HG02763 (cell line): ENCODE measurements around the gene BCL2.
A peak's percentile ranks its signal among the peaks of the same experiment; 100 is the strongest.

ENCODE experiments used
- ATAC-seq: cut with Tn5 transposase; IDR thresholded peaks from one replicate; pipeline ENCODE4 v1.9.1; 2021; ENCODE audit warnings: mild to moderate bottlenecking, moderate library complexity; ENCODE audit not compliant: unreplicated experiment

The BCL2 gene

DNA sequence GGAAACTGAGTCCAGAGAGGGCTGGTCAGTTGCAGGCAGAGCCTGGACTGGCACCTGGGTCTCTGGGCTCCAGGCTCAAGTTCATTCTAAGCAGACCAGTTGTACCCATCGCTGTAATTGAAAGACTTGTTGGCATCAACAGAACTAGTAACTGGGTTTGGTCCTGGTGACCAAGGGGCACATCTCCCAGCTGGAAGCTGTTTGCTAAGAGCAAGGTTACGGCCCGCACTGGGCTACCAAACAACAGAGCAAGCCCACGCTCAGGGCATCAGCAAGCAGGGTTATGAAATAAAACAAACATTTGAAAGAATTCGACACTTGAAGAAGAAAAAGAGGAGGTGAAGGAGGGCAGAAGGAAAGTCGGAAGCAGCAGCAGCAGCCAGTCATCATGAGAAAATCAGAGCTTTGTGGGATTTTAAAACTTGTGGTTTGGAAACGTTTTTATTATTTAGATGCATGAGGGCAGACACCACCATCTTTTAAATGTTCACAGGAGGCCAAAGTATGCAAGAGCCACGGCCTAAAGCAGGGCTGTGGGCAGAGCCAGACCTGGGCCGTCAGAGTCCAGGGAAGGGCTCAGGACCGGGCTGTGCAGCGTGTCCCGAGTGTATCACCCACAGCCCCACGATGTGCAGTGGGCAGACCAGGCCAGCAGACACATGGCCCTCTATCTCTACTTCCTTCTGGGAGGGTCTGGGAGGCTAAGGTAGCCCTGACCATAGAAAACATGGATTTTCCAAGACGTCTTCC is 220.3 kb downstream of the BCL2 start:
- ATAC-seq, result peak; percentile 2

DNA sequence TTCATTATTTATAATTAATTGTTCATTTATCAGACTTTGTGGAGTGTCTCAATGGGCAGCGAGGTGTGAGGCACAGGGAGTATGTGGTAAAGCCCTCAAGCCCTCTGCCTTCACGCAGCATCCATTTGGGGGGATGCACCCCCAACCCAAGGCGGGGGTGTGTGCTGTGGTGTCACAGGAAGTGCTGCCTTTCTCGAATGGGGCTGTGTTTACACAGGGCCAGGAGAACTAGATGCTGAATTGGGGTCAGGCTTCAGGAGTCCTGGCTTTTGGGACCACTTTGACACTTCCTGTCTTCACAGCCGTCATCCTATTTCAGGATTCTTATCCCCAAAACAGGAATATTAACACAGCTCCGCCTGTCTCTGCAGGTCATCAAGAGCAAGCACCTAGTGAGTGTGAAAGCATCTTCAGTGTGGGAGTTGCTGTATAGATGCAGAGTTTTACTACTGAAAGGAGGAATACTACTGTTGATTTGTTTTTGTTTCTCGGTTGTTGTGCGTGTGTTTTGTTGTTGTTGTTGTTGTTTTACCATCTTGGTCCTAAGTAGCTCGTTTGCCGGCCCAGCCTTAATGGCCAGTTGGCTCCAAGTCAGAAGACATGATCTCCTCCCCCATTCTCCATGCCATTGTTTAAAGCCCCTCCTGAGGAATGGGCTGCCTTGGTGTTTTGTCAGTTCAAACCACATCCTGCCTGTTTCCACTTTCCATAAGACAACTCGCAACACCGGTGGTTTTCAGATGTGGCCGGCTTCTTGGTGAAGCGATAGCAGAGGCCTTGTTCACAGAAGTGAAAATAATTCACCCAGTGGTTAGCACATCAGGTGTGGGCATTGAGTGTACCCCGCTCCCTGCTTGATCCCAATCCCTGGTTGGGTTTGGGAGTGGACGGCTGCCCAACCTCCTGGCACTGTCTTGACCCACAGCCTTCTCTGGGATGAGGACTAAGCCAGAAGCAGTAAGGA is 221.3 kb downstream of the BCL2 start:
- ATAC-seq, result peak; percentile 56

DNA sequence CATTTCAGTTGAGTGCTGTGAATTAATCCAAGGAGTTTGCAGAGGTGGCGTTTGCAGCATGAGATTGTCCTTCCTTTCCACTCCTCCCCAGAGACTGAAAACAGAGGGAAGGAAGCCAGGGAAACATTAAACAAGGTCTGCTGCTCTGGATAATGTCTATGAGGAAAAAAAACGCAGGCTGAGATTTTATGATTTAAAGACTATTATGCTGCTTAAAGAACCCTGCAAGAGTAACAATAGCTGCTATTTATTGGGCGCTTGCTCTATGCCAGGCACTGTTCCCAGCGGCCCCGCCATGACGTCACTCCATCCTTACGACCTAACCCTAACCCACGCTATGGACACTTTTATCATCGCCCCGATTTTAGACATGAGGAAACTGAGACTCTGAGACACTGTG is 222.4 kb downstream of the BCL2 start:
- no peak for ATAC-seq

DNA sequence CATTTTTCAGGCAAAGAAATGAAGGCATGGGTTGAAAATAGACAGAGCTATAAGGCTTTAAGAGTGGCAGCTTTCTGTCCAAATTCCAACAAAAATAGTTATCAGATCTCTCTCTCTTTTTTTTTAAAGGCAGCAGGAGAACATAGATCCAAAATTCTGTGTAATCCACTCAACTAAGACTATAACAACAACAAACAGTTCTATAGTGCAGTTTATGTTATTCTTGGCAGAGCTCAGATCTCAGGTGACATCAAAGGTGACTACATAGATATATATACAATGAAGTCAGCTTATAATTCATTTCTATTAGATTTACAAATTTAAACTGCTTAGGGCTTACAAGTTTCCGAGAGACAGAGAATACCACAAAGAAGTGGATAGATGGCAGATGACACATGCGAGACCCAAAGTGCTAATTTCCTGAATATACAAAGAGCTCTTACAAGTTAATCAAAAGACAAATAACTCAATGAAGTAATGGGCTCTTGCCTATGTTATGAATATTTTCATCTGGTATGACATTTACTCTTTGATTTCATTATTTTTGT is 223.2 kb downstream of the BCL2 start:
- ATAC-seq, result no peak

DNA sequence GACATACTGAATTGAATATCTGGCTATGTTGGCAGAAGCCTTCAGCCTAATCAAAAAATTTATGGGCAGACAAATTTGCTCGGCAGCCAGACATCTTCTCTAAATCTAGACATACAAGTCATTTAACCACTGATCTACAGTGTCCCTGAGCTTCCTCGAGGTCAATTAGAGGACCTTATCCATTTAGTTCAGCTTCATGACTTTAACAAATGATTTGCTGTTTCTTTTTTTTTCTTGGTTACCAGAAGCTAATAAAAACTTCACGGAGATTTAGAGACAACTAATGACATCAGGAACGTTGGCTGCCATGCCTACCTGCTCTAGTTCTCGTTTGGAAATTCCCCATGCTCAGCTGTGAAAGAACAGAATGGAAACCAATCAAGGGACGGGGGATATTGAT is 223.8 kb downstream of the BCL2 start:
- ATAC-seq, result no peak

DNA sequence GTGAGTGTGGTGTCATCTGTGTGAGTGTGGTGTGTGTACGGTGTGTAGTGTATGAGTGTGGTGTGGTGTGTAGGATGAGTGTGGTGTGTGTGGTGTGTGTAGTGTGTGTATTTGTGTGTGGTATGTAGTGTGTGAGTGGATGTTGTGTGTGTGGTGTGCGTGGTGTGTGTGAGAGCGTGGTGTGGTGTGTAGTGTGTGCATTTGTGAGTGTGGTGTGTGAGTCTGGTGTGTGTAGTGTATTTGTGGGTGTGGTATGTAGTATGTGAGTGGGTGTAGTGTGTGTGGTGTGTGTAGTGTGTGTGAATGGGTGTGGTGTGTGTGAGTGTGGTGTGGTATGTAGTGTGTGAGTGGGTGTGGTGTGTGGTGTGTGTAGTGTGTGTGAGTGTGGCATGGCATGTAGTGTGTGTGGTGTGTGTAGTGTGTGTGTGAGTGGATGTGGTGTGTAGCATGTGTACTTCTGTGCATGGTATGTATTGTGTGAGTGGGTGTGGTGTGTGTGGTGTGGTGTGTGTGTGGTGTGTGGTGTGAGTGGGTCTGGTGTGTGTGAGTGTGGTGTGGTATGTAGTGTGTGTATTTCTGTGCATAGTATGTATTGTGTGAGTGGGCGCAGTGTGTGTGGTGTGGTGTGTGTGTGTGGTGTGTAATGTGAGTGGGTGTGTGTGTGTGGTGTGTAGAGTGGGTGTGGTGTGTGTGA is 227.8 kb downstream of the BCL2 start:
- no peak for ATAC-seq

DNA sequence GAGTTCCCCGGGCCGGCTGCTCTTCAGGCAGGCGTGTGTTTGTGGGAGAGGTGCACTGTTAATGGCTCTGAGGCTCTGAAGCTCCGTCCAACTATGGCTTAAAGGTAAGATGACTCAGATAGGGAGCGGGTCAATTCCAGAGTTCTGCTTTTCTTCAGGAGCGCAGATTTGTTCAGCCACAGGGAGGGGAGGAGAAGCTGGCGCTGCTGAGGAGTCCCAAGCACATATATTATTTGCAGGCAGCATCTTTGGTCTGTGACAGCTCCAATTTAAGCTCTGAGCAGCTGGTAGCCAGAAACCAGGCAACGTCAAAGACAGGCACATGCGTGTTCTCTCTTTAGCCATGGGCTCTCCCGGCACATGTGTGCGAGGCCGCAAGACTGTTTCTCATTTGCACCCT is 229.2 kb downstream of the BCL2 start:
- ATAC-seq, result no peak

DNA sequence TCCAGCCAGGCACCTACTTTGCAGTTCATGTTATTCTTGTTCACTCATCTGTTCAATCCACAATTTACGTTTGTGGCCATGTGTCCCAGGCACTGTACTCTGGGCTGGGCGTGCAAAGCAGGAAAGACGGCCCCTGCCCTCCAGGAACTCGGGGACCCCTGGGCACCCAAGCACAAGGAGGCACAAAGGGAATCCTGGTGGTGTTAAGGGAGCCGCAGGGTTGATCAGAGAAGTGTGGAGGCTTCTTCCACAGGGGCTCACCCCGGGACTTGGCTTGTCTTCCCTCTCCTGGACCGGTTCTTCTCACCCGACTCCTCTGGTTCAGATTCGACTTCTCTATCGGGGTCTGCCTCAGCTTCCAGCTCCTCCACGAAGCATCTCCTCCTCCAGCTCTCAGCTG is 230.5 kb downstream of the BCL2 start:
- ATAC-seq, result no peak

DNA sequence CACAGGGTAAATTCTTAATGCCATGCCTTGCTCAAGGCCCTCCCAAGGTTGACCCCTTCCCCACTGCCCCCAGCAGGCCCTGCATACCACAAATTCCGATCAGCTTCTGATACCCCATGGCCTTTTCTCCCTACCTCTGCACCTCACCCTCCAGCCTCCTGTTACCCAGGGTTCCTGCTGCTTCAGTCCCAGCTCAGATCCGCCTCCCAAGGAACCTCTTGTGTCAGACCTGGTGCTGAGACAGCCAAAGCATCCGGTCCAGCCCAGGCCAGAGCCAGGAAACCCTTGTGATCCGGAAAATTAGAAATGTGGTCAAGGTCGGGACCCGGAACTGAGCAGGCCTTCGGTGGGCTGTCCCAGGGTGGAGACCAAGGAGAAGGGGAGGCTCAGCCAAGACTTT is 231.3 kb downstream of the BCL2 start:
- ATAC-seq, result no peak

DNA sequence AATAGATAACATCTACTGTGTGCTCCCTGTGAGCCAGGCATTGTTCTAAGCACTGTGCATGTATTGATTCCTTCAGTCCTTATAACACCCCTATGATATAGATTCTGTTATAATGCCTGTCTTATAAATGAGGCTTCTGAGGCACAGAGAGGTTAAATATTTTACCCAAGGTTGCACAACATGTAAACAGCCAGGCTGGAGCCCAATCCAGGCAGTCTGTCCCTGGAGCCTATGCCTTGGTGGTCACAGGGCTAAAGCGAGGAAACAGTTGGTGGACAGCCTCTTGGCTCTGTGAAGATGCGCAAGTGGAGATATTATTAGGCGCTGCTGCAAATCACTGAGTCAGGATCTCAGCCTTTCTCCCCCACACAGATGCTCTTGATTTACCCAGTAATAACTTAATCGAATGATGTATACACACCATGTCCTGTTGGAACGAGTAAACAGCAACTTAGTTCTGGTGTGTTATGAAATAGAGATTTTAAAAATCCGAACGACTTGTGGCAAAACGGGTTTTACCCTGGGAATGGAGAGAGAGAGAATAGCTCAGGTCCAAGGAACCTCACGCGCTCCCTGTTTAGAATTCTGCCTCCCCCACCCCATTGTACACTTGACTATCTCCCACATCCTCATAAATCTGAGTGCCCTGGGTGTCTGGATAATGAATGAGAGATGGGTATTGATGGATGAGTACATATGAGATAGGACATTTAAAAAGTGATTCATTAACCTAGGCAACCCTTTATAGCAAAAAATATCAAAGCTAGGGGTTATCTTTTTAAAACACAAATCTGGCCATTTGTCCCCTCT is 231.9 kb downstream of the BCL2 start:
- no peak for ATAC-seq

DNA sequence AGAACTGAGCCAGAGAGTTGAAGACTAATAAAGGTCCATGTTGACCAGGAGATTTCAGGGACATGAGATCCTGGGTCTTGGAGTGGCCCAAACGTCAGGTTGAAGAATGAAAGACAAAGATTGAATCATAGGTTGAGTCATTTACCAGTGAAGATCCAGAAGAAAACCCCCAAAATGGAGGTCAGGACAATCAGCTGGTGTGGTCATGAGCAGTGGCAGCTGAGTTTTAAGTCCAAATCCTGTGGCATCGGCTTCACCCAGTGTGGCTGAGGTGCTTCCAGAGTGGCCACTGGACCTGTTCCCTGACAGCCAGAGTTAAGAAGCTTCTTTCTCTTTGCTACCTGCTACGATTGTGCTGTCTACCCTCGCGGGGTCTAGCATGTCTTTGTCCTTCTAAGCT is 234.0 kb downstream of the BCL2 start:
- no peak for ATAC-seq

DNA sequence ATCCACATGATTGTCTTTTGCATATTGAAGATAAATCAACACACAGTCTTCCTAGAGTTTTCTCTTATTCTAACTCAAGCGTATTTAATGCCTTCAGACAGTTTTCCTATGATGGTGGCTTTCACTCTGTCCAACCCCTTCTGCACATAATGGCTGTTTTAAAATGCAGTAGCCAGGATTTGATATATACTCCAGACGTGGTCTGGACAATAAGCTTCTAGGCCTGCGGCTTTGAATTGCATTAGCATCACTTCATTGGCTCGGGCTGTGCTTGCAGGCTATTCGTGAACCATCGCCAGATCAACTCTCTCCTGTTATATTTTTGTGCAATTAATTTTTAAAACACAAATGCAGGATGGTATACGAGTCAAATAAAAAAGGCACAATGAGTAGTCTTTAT is 235.3 kb downstream of the BCL2 start:
- ATAC-seq, result no peak

DNA sequence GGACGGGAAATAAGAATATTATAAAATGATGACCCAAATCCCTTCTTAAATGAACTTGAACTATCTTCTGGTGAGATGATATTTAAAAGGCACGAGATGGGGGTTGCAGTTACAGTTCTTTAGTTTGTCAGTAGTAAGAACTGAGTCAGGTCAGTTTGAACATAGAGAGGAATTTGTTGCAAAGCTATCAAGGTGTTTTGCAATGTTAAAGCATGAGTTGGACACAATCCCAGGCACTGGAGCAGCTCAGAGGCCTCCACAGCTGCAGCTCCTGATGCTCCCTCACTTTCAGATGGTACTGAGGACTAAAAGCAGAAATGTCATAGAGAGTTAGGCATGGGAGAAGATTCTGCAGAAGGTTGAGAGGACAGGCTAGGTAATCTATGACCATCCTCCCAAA is 236.0 kb downstream of the BCL2 start:
- no peak for ATAC-seq

DNA sequence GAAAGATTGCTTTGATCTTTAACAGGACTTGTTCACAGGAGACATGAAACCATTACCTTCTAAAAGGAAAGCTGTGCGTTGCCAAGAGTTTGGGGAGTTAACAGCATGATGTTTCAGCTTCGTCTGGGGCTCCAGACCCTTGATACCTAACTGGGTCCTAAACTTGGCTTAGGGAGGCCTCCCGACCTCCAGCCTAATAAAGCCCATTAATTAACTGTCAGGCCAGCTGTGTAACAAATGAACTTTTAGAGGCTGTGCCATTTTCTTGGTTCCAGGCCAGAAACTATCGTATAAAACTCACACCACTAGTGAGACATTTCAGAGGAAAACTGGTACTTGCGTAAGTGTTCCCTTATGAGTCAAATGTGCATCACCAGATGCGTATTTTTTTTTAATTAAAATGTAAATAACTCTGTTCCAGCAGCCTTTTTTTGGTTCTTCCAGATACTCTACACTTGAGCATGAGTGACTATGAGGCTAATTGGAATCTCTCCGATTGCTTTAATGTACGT is 236.5 kb downstream of the BCL2 start:
- no peak for ATAC-seq

DNA sequence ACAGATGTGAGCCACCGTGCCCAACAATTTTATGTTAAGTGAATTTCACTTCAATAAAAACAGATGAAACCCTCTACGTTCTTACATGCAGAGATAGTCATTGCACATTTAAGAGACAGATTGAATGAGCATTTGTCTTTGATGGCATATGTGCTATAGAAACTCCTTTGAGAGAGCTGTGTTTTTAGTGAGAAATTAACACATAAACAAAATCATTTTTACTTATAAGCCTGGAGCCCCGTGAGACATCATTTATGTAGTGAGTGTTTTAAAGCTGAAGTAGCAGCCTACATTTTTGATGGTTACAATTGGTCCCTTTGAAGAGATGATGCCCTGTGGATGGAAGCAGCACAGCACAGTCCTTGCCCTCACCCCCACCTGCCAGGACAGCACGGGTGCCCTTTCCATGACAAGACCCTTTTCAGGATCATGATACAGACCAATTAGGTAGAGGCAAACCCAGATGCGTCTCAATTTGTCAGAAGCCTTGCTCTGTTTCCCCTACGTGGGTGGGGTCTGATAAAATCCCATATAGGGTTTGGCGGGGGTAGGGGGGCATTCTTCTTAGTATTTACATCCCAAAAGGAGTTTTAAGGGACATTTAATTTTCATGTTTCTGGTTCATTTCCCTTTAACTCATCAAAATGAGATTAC is 237.1 kb downstream of the BCL2 start:
- ATAC-seq, result no peak

DNA sequence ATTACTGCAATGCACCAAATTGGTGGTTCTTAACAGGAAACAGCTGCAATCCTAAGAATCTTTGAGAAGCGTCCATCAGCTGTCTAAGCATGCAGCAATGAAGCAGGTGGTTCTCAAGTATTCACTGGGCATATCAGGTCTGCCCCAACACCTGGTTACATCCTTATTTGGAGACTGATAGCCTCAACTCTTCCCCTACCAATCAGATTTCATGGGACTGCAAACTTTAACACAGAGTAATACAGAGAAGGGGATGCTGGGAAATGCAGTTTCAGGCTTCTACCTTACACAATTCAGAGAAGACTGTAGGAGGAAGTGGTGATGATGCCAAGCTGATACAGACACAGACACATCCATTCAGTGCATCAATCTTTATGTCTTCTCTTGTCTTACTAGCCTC is 240.5 kb downstream of the BCL2 start:
- peak; percentile 39 for ATAC-seq

DNA sequence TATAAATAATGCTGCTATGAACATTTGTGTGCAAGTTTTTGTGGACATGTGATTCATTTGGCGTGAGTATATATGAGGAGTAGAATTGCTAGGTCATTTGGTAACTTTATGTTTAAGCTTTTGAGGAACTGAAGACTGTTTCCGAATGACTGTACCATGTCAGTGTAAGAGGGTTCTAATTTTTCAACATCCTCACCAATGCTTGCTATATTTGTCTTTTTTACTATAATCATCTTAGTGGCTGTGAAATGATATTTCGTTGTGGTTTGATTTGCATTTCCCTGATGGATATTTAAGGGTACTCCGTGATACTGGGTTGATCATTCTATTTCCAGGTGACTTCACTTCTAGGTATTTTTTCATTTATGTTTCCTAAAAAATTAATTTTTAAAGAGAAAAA is 241.1 kb downstream of the BCL2 start:
- peak; percentile 83 for ATAC-seq

DNA sequence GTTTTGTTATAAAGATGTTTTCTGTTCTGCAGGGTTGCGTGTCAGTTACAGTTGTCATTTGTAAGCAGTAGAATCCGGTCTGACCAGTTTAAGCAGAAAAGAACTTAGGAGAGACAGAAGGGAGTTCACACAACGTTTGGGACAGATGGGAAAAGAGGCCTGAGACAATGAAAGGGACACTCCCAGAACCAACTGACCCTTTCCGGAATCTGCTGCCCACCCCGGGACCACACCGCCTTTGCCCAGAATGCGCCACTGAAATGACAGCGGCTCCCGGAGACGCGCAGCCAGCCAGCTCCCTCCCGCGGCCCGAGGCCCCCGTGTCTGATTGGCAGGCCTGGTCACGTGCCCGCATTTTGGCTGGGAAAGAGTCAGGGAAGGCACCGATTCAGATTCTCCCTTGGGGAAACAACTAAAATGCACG is 244.6 kb downstream of the BCL2 start:
- ATAC-seq, result peak; percentile 49

DNA sequence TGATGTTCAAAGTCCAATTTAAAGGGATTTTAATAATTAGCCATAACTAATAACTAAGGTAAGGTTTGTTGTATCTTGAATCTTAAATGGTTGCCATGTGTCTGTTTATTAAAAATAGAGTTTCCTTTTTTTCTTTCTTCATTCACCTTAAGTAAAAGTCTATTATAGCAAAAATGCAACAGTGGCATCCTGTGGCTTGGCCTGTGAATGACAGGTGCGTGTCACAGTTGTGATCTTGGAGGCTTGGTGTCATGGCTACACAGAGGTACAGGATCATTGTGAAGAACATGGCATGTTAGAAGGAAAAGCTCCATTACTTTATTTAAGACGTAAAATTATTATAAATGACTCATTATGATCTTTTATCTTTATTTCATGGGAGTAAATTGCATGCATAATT is 246.1 kb downstream of the BCL2 start:
- no peak for ATAC-seq
